Duodenal mucosa (tissue), 2 donors: ENCODE data around the gene SETBP1.

Source experiments
- H3K27ac ChIP-seq: one replicate; pipeline ENCODE4 v1.7.0; 2013; ENCODE audit warnings: low read depth, low read length
- H3K27me3 ChIP-seq, 2 donors: one replicate each; pipeline ENCODE4 v1.7.0; 2013; ENCODE audit warnings: low read length in 2 of 2, control low read depth in 1 of 2; ENCODE audit not compliant: insufficient read depth in 2 of 2, control insufficient read depth in 1 of 2
- H3K36me3 ChIP-seq, 2 donors: one replicate each; pipeline ENCODE4 v1.7.0; 2013; ENCODE audit warnings: low read length in 2 of 2, control low read depth in 1 of 2; ENCODE audit not compliant: insufficient read depth in 2 of 2, control insufficient read depth in 1 of 2
- H3K4me1 ChIP-seq, 2 donors: one replicate each; pipeline ENCODE4 v1.7.0; 2013; ENCODE audit warnings: low read length in 2 of 2, control low read depth in 1 of 2; ENCODE audit not compliant: insufficient read depth in 2 of 2, control insufficient read depth in 1 of 2
- H3K4me3 ChIP-seq, 2 donors: one replicate each; pipeline ENCODE4 v1.7.0; 2013; ENCODE audit warnings: low read length in 2 of 2, low read depth in 1 of 2
- H3K9ac ChIP-seq, 2 donors: one replicate each; pipeline ENCODE4 v1.7.0; 2013; ENCODE audit warnings: low read length in 2 of 2, low read depth in 1 of 2
- H3K9me3 ChIP-seq, 2 donors: one replicate each; pipeline ENCODE4 v1.7.0; 2013; ENCODE audit warnings: low read length in 2 of 2, control low read depth in 1 of 2; ENCODE audit not compliant: control insufficient read depth in 1 of 2

SETBP1 gene

GRCh38 chr18:44830581-44830980 is 149.9 kb downstream of the SETBP1 start:
- no peak overlapping the region for H3K4me3 ChIP-seq
- H3K36me3 ChIP-seq, result no peaks in the 10 kb centered on the region
- peaks cover 10 to 11% of the 10 kb centered on the region in 2 donors for H3K4me1 ChIP-seq
- H3K27ac ChIP-seq, result no peak overlapping the region
- H3K27me3 ChIP-seq, result no peaks in the 10 kb centered on the region
- H3K9ac ChIP-seq, result no peak overlapping the region
- H3K9me3 ChIP-seq, result no peaks in the 10 kb centered on the region

- H3K27me3 ChIP-seq, result no peaks in the 10 kb centered on the region
- no peak overlapping the region for H3K4me3 ChIP-seq
- H3K36me3 ChIP-seq, result no peaks in the 10 kb centered on the region
- no peak overlapping the region for H3K9ac ChIP-seq
- no peak overlapping the region for H3K27ac ChIP-seq
- peaks cover 0 to 3% of the 10 kb centered on the region in 2 donors for H3K4me1 ChIP-seq
- no peaks in the 10 kb centered on the region for H3K9me3 ChIP-seq
Observed at GRCh38 chr18:44833786-44834185, 153.1 kb downstream of the SETBP1 start.

GRCh38 chr18:44834867-44835469 is 154.3 kb downstream of the SETBP1 start:
- Histone ChIP-seq H3K9me3 (no peaks in the 10 kb centered on the region), H3K4me1 (peaks cover 0 to 14% of the 10 kb centered on the region in 2 donors), H3K27me3 (no peaks in the 10 kb centered on the region), H3K36me3 (no peaks in the 10 kb centered on the region), H3K9ac (no peak overlapping the region), H3K4me3 (no peak overlapping the region), H3K27ac (no peak overlapping the region)

GRCh38 chr18:44835703-44836102 is 155.0 kb downstream of the SETBP1 start:
- Histone ChIP-seq H3K9me3 (no peaks in the 10 kb centered on the region), H3K4me3 (no peak overlapping the region), H3K27me3 (no peaks in the 10 kb centered on the region), H3K9ac (no peak overlapping the region), H3K27ac (no peak overlapping the region), H3K36me3 (no peaks in the 10 kb centered on the region), H3K4me1 (peaks cover 0 to 14% of the 10 kb centered on the region in 2 donors)

GRCh38 chr18:44836263-44836662 is 155.6 kb downstream of the SETBP1 start:
- no peaks in the 10 kb centered on the region for H3K36me3 ChIP-seq
- no peak overlapping the region for H3K9ac ChIP-seq
- no peaks in the 10 kb centered on the region for H3K9me3 ChIP-seq
- no peak overlapping the region for H3K4me3 ChIP-seq
- no peaks in the 10 kb centered on the region for H3K27me3 ChIP-seq
- peaks cover 0 to 14% of the 10 kb centered on the region in 2 donors for H3K4me1 ChIP-seq
- H3K27ac ChIP-seq, result no peak overlapping the region

- H3K27me3 ChIP-seq, result no peaks in the 10 kb centered on the region
- H3K9me3 ChIP-seq, result no peaks in the 10 kb centered on the region
- H3K27ac ChIP-seq, result no peak overlapping the region
- H3K4me3 ChIP-seq, result no peak overlapping the region
- H3K9ac ChIP-seq, result no peak overlapping the region
- peaks cover 0 to 14% of the 10 kb centered on the region in 2 donors for H3K4me1 ChIP-seq
- H3K36me3 ChIP-seq, result no peaks in the 10 kb centered on the region
Observed at GRCh38 chr18:44837482-44838180, 156.9 kb downstream of the SETBP1 start.

- H3K27me3 ChIP-seq, result no peaks in the 10 kb centered on the region
- H3K9me3 ChIP-seq, result no peaks in the 10 kb centered on the region
- H3K4me1 ChIP-seq, result peaks cover 0 to 14% of the 10 kb centered on the region in 2 donors
- no peaks in the 10 kb centered on the region for H3K36me3 ChIP-seq
- H3K27ac ChIP-seq, result no peak overlapping the region
- peak overlapping the region in 1 of 2 donors; percentile 8 for H3K4me3 ChIP-seq
- H3K9ac ChIP-seq, result no peak overlapping the region
Observed at GRCh38 chr18:44838971-44839666, 158.4 kb downstream of the SETBP1 start.

GRCh38 chr18:44840058-44840790 is 159.5 kb downstream of the SETBP1 start:
- H3K9me3 ChIP-seq, result no peaks in the 10 kb centered on the region
- no peaks in the 10 kb centered on the region for H3K27me3 ChIP-seq
- H3K4me3 ChIP-seq, result no peak overlapping the region
- no peaks in the 10 kb centered on the region for H3K36me3 ChIP-seq
- no peak overlapping the region for H3K27ac ChIP-seq
- H3K9ac ChIP-seq, result no peak overlapping the region
- peaks cover 0 to 14% of the 10 kb centered on the region in 2 donors for H3K4me1 ChIP-seq

- H3K27ac ChIP-seq, result no peak overlapping the region
- H3K27me3 ChIP-seq, result no peaks in the 10 kb centered on the region
- peaks cover 0 to 14% of the 10 kb centered on the region in 2 donors for H3K4me1 ChIP-seq
- no peak overlapping the region for H3K4me3 ChIP-seq
- no peak overlapping the region for H3K9ac ChIP-seq
- H3K36me3 ChIP-seq, result no peaks in the 10 kb centered on the region
- H3K9me3 ChIP-seq, result no peaks in the 10 kb centered on the region
Observed at GRCh38 chr18:44841221-44841620, 160.5 kb downstream of the SETBP1 start.
